Chondrocyte (in vitro differentiated cells): Measurements from ENCODE around the gene STAG2. TPM values are rescaled to one million over a fixed set of nuclear protein-coding genes. Genes with fewer than 3 reads are reported as not detected.
"Not testable (repeated sequence)": the region's sequence is repeated elsewhere in the genome, so short reads cannot be mapped to it uniquely, and the experiment has no call there.

Source experiments
- DNase-seq: peaks from one replicate; pipeline ENCODE4 v3.0.0; 2021; ENCODE audit warnings: mixed read lengths, low spot score
- H3K27ac Mint-ChIP-seq: one replicate; pipeline ENCODE4 v1.8.0; 2021; ENCODE audit warnings: mild to moderate bottlenecking, moderate library complexity, mixed read lengths; ENCODE audit not compliant: unreplicated experiment
- H3K27me3 Mint-ChIP-seq: 2 replicates; pipeline ENCODE4 v1.8.0; 2021; ENCODE audit warnings: low read depth, mixed read lengths
- H3K36me3 Mint-ChIP-seq: 2 replicates; pipeline ENCODE4 v1.8.0; 2021; ENCODE audit warnings: low read depth, mixed read lengths
- H3K4me1 Mint-ChIP-seq: 2 replicates; pipeline ENCODE4 v1.8.0; 2021; ENCODE audit warnings: low read depth, mild to moderate bottlenecking, mixed read lengths
- H3K4me3 Mint-ChIP-seq: one replicate; pipeline ENCODE4 v1.8.0; 2021; ENCODE audit warnings: mild to moderate bottlenecking, moderate library complexity, mixed read lengths; ENCODE audit not compliant: unreplicated experiment
- H3K9me3 Mint-ChIP-seq: 2 replicates; pipeline ENCODE4 v1.8.0; 2021; ENCODE audit warnings: low read depth, mixed read lengths
- total RNA-seq: library from RNA; stranded (reverse); gene quantifications from 3 replicates; pipeline ENCODE4 v1.2.1, GENCODE V29; 2021
- TF ChIP-seq, protein P1 (sequence below): fragments of 200-600 bp; sonication (generic); IDR thresholded peaks from 2 replicates; pipeline ENCODE4 v1.5.0; 2021; ENCODE audit warnings: antibody characterized with exemption, mild to moderate bottlenecking, moderate library complexity

Gene STAG2
- total RNA-seq, 1 donor from 2014 or later = 39.4 TPM

GRCh38 chrX:124093222-124093621, 131.7 kb downstream of the STAG2 start:
- Mint-ChIP-seq H3K27ac (no peak overlapping the region), H3K4me1 (no peaks in the 10 kb centered on the region), H3K9me3 (peaks cover 2% of the 10 kb centered on the region), H3K36me3 (peaks cover 9% of the 10 kb centered on the region), H3K27me3 (no peaks in the 10 kb centered on the region), H3K4me3 (no peak overlapping the region)
- DNase-seq = no peak
- TF ChIP-seq, protein P1, sequence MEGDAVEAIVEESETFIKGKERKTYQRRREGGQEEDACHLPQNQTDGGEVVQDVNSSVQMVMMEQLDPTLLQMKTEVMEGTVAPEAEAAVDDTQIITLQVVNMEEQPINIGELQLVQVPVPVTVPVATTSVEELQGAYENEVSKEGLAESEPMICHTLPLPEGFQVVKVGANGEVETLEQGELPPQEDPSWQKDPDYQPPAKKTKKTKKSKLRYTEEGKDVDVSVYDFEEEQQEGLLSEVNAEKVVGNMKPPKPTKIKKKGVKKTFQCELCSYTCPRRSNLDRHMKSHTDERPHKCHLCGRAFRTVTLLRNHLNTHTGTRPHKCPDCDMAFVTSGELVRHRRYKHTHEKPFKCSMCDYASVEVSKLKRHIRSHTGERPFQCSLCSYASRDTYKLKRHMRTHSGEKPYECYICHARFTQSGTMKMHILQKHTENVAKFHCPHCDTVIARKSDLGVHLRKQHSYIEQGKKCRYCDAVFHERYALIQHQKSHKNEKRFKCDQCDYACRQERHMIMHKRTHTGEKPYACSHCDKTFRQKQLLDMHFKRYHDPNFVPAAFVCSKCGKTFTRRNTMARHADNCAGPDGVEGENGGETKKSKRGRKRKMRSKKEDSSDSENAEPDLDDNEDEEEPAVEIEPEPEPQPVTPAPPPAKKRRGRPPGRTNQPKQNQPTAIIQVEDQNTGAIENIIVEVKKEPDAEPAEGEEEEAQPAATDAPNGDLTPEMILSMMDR = no peak

DNA sequence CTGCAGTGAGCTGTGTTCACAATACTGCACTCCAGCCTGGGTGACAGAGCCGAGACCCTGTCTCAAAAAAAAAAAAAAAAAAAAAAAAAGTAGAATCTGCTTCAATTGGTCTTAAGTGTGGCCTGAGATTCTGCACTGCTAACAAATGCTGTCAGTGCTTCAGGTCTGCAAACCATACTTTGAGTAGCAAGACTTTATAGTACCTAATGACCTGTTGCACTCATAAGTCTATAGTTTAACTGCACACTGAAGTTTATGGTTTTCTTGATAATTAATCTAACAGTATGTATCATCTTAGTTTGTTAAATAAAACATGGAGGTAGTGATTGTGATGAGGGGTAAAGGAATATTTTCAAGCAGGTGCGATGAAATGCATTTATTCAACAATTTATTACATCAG, 135.6 kb downstream of the STAG2 start:
- TF ChIP-seq, protein P1 = no peak
- Mint-ChIP-seq H3K27ac (no peak overlapping the region), H3K27me3 (no peaks in the 10 kb centered on the region), H3K4me3 (no peak overlapping the region), H3K9me3 (peaks cover 2% of the 10 kb centered on the region), H3K4me1 (no peaks in the 10 kb centered on the region), H3K36me3 (peaks cover 7% of the 10 kb centered on the region)
- DNase-seq = no peak

DNA sequence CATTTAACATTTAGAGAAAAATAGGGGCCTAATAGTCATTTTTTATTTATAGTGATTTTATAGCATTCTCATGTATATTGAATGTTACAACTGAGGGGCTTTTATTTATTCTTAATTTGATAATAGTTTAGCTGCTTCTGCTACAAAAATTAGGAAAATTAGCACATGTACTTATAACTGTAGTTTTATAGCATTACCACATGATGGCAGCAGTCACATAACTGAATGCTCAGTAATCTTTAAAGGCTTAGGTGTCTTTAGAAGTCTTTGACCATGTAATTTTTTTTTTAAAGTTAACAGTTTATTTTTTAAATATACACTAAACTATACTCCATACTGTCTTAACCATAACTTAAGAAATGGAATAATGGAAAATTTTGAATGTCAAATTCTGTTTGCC, 136.6 kb downstream of the STAG2 start:
- Mint-ChIP-seq H3K27ac (no peak overlapping the region), H3K27me3 (no peaks in the 10 kb centered on the region), H3K36me3 (peaks cover 7% of the 10 kb centered on the region), H3K9me3 (no peaks in the 10 kb centered on the region), H3K4me3 (no peak overlapping the region), H3K4me1 (no peaks in the 10 kb centered on the region)
- TF ChIP-seq, protein P1 = peak; percentile 85
- DNase-seq = no peak

- Mint-ChIP-seq H3K9me3 (peaks cover 6% of the 10 kb centered on the region), H3K4me3 (no peak overlapping the region), H3K27me3 (no peaks in the 10 kb centered on the region), H3K36me3 (peaks cover 4% of the 10 kb centered on the region), H3K27ac (no peak overlapping the region), H3K4me1 (no peaks in the 10 kb centered on the region)
- no peak for DNase-seq
- TF ChIP-seq, protein P1 = no peak
These were observed 142.5 kb downstream of the STAG2 start for GRCh38 chrX:124103966-124104365.

DNA sequence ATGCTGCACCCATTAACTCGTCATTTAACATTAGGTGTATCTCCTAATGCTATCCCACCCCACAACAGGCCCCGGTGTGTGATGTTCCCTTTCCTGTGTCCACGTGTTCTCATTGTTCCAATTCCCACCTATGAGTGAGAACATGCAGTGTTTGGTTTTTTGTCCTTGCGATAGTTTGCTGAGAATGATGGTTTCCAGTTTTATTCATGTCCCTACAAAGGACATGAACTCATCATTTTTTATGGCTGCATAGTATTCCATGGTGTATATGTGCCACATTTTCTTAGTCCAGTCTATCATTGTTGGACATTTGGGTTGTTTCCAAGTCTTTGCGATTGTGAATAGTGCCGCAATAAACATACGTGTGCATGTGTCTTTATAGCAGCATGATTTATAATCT, 143.0 kb downstream of the STAG2 start:
- not testable (repeated sequence) for DNase-seq, H3K27me3 Mint-ChIP-seq, H3K36me3 Mint-ChIP-seq, H3K27ac Mint-ChIP-seq, H3K4me3 Mint-ChIP-seq, H3K4me1 Mint-ChIP-seq, H3K9me3 Mint-ChIP-seq
